WTC11 (cell line): ENCODE measurements around the gene GPR148. TPM values are rescaled to one million over a fixed set of nuclear protein-coding genes. Genes with fewer than 3 reads are reported as not detected.

Source experiments
- ATAC-seq: fragments of 200-7000 bp; cut with Tn5 transposase; 2 replicates; pipeline ENCODE4 v1.10.0; 2021; ENCODE audit warnings: mild to moderate bottlenecking, moderate library complexity
- CTCF ChIA-PET: fragments of 300-600 bp; sonication (Branson Sonifier 250); formaldehyde crosslinking; loops from one replicate; lab custom pipeline; 2021; ENCODE audit warnings: antibody characterized with exemption; lab: Charles Lee
- POLR2A ChIA-PET: fragments of 350-600 bp; sonication (Branson Sonifier 250); formaldehyde crosslinking; loops from one replicate; lab custom pipeline; 2021; ENCODE audit warnings: antibody characterized with exemption; lab: Charles Lee
- DNase-seq: peaks from one replicate; pipeline ENCODE4 v3.0.0; 2021; ENCODE audit warnings: low spot score
- H3K27ac Mint-ChIP-seq: 2 replicates; pipeline ENCODE4 v1.8.0; 2021; ENCODE audit warnings: mixed read lengths
- H3K27me3 Mint-ChIP-seq: 2 replicates; pipeline ENCODE4 v1.8.0; 2021; ENCODE audit warnings: low read depth, mild to moderate bottlenecking, moderate library complexity, mixed read lengths
- H3K36me3 Mint-ChIP-seq: 2 replicates; pipeline ENCODE4 v1.8.0; 2021; ENCODE audit warnings: mixed read lengths
- H3K4me1 Mint-ChIP-seq: 2 replicates; pipeline ENCODE4 v1.8.0; 2022; ENCODE audit warnings: mixed read lengths
- H3K4me3 Mint-ChIP-seq: 2 replicates; pipeline ENCODE4 v1.8.0; 2021; ENCODE audit warnings: mild to moderate bottlenecking, moderate library complexity, mixed read lengths
- H3K9me3 Mint-ChIP-seq: 2 replicates; pipeline ENCODE4 v1.8.0; 2021; ENCODE audit warnings: mixed read lengths
- ATF2 ChIP-seq: sonication (generic); formaldehyde crosslinking; IDR thresholded peaks from 2 replicates; pipeline ENCODE4 v1.8.1; 2022; ENCODE audit warnings: low read depth, missing genetic modification reagents, borderline replicate concordance
- ETV6 ChIP-seq: sonication (generic); formaldehyde crosslinking; IDR thresholded peaks from 2 replicates; pipeline ENCODE4 v1.8.1; 2022; ENCODE audit warnings: mild to moderate bottlenecking, missing genetic modification reagents
- GABPB1 ChIP-seq: sonication (generic); formaldehyde crosslinking; IDR thresholded peaks from 2 replicates; pipeline ENCODE4 v1.8.1; 2023; ENCODE audit warnings: mild to moderate bottlenecking, missing genetic modification reagents
- HMGA2 ChIP-seq: fragments of 250-450 bp; sonication (Bioruptor Pico); IDR thresholded peaks from 2 replicates; pipeline ENCODE4 v1.4.0; 2021; ENCODE audit warnings: mild to moderate bottlenecking, moderate library complexity
- NR1H2 ChIP-seq: sonication (generic); formaldehyde crosslinking; IDR thresholded peaks from 2 replicates; pipeline ENCODE4 v1.9.0; 2021; ENCODE audit warnings: mild to moderate bottlenecking, moderate library complexity, missing genetic modification reagents
- SP1 ChIP-seq: sonication (generic); formaldehyde crosslinking; conservative IDR thresholded peaks from 2 replicates; pipeline ENCODE4 v1.8.1; 2022; ENCODE audit warnings: missing genetic modification reagents
- ZNF219 ChIP-seq: sonication (generic); formaldehyde crosslinking; IDR thresholded peaks from 2 replicates; pipeline ENCODE4 v1.8.0; 2023; ENCODE audit warnings: missing genetic modification reagents, mild to moderate bottlenecking, borderline replicate concordance
- total RNA-seq: library from RNA; stranded (reverse); gene quantifications from 3 replicates; pipeline ENCODE4 v1.2.3, GENCODE V29; 2021
- TF ChIP-seq, protein P1 (sequence below): fragments of 250-450 bp; sonication (Bioruptor Pico); IDR thresholded peaks from 2 replicates; pipeline ENCODE4 v1.9.0; 2021; ENCODE audit warnings: mild to moderate bottlenecking
- TF ChIP-seq, protein P2 (sequence below): fragments of 250-450 bp; sonication (Bioruptor Pico); IDR thresholded peaks from 2 replicates; pipeline ENCODE4 v1.9.0; 2021; ENCODE audit warnings: mild to moderate bottlenecking, borderline replicate concordance
- TF ChIP-seq, protein P3 (sequence below): sonication (generic); formaldehyde crosslinking; IDR thresholded peaks from 2 replicates; pipeline ENCODE4 v1.8.0; 2023; ENCODE audit warnings: missing genetic modification reagents, mild to moderate bottlenecking, borderline replicate concordance

Gene GPR148
- total RNA-seq, 1 experiment from 2014 or later, result not detected

GRCh38 chr2:130744287-130745117, 15.6 kb downstream of the GPR148 start:
- peak; percentile 61 for ATAC-seq
- no peaks in the 10 kb centered on the region for H3K9me3 Mint-ChIP-seq
- H3K4me3 Mint-ChIP-seq, result no peak overlapping the region
- CTCF ChIA-PET, result interaction anchor here (0.8 to 1.1 kb wide), 4 partner anchors 12 to 53 kb away, joined by 3 to 4 read pairs (median 4); no protein-coding TSS in a partner anchor
- no peaks in the 10 kb centered on the region for H3K27me3 Mint-ChIP-seq
- no peak overlapping the region for H3K27ac Mint-ChIP-seq
- TF ChIP-seq GABPB1 (CRISPR knock-in tag), result peak; percentile 32; the same call in 1 of the 2 replicates
- TF ChIP-seq, protein P1, sequence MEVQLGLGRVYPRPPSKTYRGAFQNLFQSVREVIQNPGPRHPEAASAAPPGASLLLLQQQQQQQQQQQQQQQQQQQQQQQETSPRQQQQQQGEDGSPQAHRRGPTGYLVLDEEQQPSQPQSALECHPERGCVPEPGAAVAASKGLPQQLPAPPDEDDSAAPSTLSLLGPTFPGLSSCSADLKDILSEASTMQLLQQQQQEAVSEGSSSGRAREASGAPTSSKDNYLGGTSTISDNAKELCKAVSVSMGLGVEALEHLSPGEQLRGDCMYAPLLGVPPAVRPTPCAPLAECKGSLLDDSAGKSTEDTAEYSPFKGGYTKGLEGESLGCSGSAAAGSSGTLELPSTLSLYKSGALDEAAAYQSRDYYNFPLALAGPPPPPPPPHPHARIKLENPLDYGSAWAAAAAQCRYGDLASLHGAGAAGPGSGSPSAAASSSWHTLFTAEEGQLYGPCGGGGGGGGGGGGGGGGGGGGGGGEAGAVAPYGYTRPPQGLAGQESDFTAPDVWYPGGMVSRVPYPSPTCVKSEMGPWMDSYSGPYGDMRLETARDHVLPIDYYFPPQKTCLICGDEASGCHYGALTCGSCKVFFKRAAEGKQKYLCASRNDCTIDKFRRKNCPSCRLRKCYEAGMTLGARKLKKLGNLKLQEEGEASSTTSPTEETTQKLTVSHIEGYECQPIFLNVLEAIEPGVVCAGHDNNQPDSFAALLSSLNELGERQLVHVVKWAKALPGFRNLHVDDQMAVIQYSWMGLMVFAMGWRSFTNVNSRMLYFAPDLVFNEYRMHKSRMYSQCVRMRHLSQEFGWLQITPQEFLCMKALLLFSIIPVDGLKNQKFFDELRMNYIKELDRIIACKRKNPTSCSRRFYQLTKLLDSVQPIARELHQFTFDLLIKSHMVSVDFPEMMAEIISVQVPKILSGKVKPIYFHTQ (CRISPR knock-in tag), result no peak
- TF ChIP-seq, all 79 proteins: peak for 1
- Mint-ChIP-seq H3K36me3 (no peaks in the 10 kb centered on the region), H3K4me1 (peaks cover 11% of the 10 kb centered on the region)
- DNase-seq, result no peak
- POLR2A ChIA-PET, result no interaction called here

- peaks cover 6% of the 10 kb centered on the region for H3K4me1 Mint-ChIP-seq
- ChIA-PET POLR2A (no interaction called here), CTCF (interaction anchor here (0.5 kb wide), 1 partner anchor 124 kb away, joined by 3 read pairs; no protein-coding TSS in a partner anchor)
- H3K27ac Mint-ChIP-seq, result no peak overlapping the region
- peaks cover 6% of the 10 kb centered on the region for H3K27me3 Mint-ChIP-seq
- no peak overlapping the region for H3K4me3 Mint-ChIP-seq
- no peak for TF ChIP-seq HMGA2
- ATAC-seq, result no peak
- no peaks in the 10 kb centered on the region for H3K9me3 Mint-ChIP-seq
- no peak for DNase-seq
- H3K36me3 Mint-ChIP-seq, result no peaks in the 10 kb centered on the region
These were observed 20.2 kb downstream of the GPR148 start for GRCh38 chr2:130749078-130749477.

GRCh38 chr2:130749641-130750040, 20.8 kb downstream of the GPR148 start:
- POLR2A ChIA-PET, result no interaction called here
- CTCF ChIA-PET, result interaction anchor here (0.5 kb wide), 1 partner anchor 123 kb away, joined by 3 read pairs; no protein-coding TSS in a partner anchor
- no peaks in the 10 kb centered on the region for H3K9me3 Mint-ChIP-seq
- TF ChIP-seq, protein P2, sequence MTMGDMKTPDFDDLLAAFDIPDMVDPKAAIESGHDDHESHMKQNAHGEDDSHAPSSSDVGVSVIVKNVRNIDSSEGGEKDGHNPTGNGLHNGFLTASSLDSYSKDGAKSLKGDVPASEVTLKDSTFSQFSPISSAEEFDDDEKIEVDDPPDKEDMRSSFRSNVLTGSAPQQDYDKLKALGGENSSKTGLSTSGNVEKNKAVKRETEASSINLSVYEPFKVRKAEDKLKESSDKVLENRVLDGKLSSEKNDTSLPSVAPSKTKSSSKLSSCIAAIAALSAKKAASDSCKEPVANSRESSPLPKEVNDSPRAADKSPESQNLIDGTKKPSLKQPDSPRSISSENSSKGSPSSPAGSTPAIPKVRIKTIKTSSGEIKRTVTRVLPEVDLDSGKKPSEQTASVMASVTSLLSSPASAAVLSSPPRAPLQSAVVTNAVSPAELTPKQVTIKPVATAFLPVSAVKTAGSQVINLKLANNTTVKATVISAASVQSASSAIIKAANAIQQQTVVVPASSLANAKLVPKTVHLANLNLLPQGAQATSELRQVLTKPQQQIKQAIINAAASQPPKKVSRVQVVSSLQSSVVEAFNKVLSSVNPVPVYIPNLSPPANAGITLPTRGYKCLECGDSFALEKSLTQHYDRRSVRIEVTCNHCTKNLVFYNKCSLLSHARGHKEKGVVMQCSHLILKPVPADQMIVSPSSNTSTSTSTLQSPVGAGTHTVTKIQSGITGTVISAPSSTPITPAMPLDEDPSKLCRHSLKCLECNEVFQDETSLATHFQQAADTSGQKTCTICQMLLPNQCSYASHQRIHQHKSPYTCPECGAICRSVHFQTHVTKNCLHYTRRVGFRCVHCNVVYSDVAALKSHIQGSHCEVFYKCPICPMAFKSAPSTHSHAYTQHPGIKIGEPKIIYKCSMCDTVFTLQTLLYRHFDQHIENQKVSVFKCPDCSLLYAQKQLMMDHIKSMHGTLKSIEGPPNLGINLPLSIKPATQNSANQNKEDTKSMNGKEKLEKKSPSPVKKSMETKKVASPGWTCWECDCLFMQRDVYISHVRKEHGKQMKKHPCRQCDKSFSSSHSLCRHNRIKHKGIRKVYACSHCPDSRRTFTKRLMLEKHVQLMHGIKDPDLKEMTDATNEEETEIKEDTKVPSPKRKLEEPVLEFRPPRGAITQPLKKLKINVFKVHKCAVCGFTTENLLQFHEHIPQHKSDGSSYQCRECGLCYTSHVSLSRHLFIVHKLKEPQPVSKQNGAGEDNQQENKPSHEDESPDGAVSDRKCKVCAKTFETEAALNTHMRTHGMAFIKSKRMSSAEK (CRISPR knock-in tag), result no peak
- TF ChIP-seq ZNF219 (no peak), GABPB1 (CRISPR knock-in tag) (no peak), ATF2 (CRISPR knock-in tag) (no peak), NR1H2 (no peak), ETV6 (CRISPR knock-in tag) (no peak), SP1 (CRISPR knock-in tag) (no peak)
- TF ChIP-seq, protein P3, sequence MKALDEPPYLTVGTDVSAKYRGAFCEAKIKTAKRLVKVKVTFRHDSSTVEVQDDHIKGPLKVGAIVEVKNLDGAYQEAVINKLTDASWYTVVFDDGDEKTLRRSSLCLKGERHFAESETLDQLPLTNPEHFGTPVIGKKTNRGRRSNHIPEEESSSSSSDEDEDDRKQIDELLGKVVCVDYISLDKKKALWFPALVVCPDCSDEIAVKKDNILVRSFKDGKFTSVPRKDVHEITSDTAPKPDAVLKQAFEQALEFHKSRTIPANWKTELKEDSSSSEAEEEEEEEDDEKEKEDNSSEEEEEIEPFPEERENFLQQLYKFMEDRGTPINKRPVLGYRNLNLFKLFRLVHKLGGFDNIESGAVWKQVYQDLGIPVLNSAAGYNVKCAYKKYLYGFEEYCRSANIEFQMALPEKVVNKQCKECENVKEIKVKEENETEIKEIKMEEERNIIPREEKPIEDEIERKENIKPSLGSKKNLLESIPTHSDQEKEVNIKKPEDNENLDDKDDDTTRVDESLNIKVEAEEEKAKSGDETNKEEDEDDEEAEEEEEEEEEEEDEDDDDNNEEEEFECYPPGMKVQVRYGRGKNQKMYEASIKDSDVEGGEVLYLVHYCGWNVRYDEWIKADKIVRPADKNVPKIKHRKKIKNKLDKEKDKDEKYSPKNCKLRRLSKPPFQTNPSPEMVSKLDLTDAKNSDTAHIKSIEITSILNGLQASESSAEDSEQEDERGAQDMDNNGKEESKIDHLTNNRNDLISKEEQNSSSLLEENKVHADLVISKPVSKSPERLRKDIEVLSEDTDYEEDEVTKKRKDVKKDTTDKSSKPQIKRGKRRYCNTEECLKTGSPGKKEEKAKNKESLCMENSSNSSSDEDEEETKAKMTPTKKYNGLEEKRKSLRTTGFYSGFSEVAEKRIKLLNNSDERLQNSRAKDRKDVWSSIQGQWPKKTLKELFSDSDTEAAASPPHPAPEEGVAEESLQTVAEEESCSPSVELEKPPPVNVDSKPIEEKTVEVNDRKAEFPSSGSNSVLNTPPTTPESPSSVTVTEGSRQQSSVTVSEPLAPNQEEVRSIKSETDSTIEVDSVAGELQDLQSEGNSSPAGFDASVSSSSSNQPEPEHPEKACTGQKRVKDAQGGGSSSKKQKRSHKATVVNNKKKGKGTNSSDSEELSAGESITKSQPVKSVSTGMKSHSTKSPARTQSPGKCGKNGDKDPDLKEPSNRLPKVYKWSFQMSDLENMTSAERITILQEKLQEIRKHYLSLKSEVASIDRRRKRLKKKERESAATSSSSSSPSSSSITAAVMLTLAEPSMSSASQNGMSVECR (CRISPR knock-in tag), result no peak
- no peaks in the 10 kb centered on the region for H3K36me3 Mint-ChIP-seq
- no peak overlapping the region for H3K4me3 Mint-ChIP-seq
- no peak for DNase-seq
- no peak overlapping the region for H3K27ac Mint-ChIP-seq
- peaks cover 2% of the 10 kb centered on the region for H3K4me1 Mint-ChIP-seq
- no peak for ATAC-seq
- H3K27me3 Mint-ChIP-seq, result peaks cover 12% of the 10 kb centered on the region
